GM12891 (cell line): ENCODE data around the gene ERRFI1.
A peak's percentile ranks its signal among the peaks of the same experiment; 100 is the strongest.

Experiments
- DNase-seq: peaks from one replicate; pipeline ENCODE4 v3.0.0; 2011; ENCODE audit warnings: low spot score; ENCODE audit not compliant: insufficient read length
- FAIRE-seq: peaks from 2 replicates; lab custom pipeline; 2011; peaks lifted over from hg19 to GRCh38; lab: Jason Lieb, UNC
- PAX5 ChIP-seq: IDR thresholded peaks from 2 replicates; pipeline ENCODE4 v1.6.1; 2011; ENCODE audit warnings: low read length, moderate library complexity, mild to moderate bottlenecking; ENCODE audit not compliant: insufficient read depth, severe bottlenecking
- POLR2A ChIP-seq: IDR thresholded peaks from 2 replicates; pipeline ENCODE4 v1.6.1; 2011; ENCODE audit warnings: low read depth, low read length, control low read depth
- POLR2AphosphoS5 ChIP-seq: IDR thresholded peaks from 2 replicates; pipeline ENCODE4 v1.6.1; 2011; ENCODE audit warnings: low read depth, low read length, control low read depth
- POU2F2 ChIP-seq: IDR thresholded peaks from 2 replicates; pipeline ENCODE4 v1.6.1; 2011; ENCODE audit warnings: low read depth, mild to moderate bottlenecking, control low read depth, low read length, moderate library complexity
- SPI1 ChIP-seq: IDR thresholded peaks from 2 replicates; pipeline ENCODE4 v1.6.1; 2011; ENCODE audit warnings: low read depth, low read length, control low read depth
- TAF1 ChIP-seq: IDR thresholded peaks from 2 replicates; pipeline ENCODE4 v1.6.1; 2011; ENCODE audit warnings: low read depth, low read length, control low read depth

Gene ERRFI1

GRCh38 chr1:7991504-7992440 is 34.3 kb downstream of the ERRFI1 start:
- DNase-seq (no peak), FAIRE-seq (no peak)
- TF ChIP-seq TAF1 = no peak
- TF ChIP-seq PAX5 = no peak
- TF ChIP-seq POU2F2 = no peak
- no peak for TF ChIP-seq POLR2AphosphoS5
- TF ChIP-seq POLR2A = no peak
- no peak for TF ChIP-seq SPI1

- DNase-seq (no peak), FAIRE-seq (peak; percentile 59)
- TF ChIP-seq POLR2AphosphoS5 (no peak), POU2F2 (no peak), POLR2A (no peak), TAF1 (no peak), PAX5 (no peak), SPI1 (no peak)
Measured at GRCh38 chr1:7989762-7990428, 36.2 kb downstream of the ERRFI1 start.

GRCh38 chr1:7988576-7988975 is 37.5 kb downstream of the ERRFI1 start:
- TF ChIP-seq POU2F2 (no peak), POLR2A (no peak), SPI1 (no peak), POLR2AphosphoS5 (no peak), TAF1 (no peak), PAX5 (no peak)
- DNase-seq (no peak), FAIRE-seq (no peak)

- TF ChIP-seq POLR2A (no peak), POLR2AphosphoS5 (no peak), SPI1 (no peak), TAF1 (no peak), POU2F2 (no peak), PAX5 (no peak)
- no peak for DNase-seq
- no peak for FAIRE-seq
Measured at GRCh38 chr1:7987528-7987927, 38.6 kb downstream of the ERRFI1 start.

- TF ChIP-seq POU2F2 (no peak), PAX5 (no peak), POLR2A (no peak), SPI1 (no peak), POLR2AphosphoS5 (no peak), TAF1 (no peak)
- FAIRE-seq (no peak), DNase-seq (no peak)
Measured at GRCh38 chr1:7985851-7986612, 40.1 kb downstream of the ERRFI1 start.

- FAIRE-seq (no peak), DNase-seq (no peak)
- TF ChIP-seq SPI1 = no peak
Measured at GRCh38 chr1:7984811-7985210, 41.3 kb downstream of the ERRFI1 start.

- FAIRE-seq (no peak), DNase-seq (no peak)
- TF ChIP-seq POLR2AphosphoS5 (no peak), TAF1 (no peak), SPI1 (no peak), POU2F2 (no peak), PAX5 (no peak), POLR2A (no peak)
Measured at GRCh38 chr1:7983086-7983778, 42.9 kb downstream of the ERRFI1 start.

- FAIRE-seq (no peak), DNase-seq (no peak)
- TF ChIP-seq PAX5 (no peak), SPI1 (no peak), POLR2AphosphoS5 (no peak), TAF1 (no peak), POLR2A (no peak), POU2F2 (no peak)
Measured at GRCh38 chr1:7980984-7981383, 45.1 kb downstream of the ERRFI1 start.

- DNase-seq (peak; percentile 42), FAIRE-seq (peak; percentile 35)
- TF ChIP-seq POU2F2 (peak; percentile 75; the same call in 1 of the 2 replicates), POLR2A (no peak)
Measured at GRCh38 chr1:7975212-7975865, 50.8 kb downstream of the ERRFI1 start.
